Peyer's patch (tissue), 4 donors: ENCODE results near the gene IMMP2L. TPM values are rescaled to one million over a fixed set of nuclear protein-coding genes. Genes with fewer than 3 reads are reported as not detected.

Experiments
- DNase-seq, 3 donors: peaks; one replicate each; pipeline ENCODE4 v3.0.0-alpha.2; 2017 to 2019
- H3K27ac ChIP-seq, 4 donors: fragments of 200-600 bp; sonication (generic); one replicate each; pipeline ENCODE4 v1.5.1; 2016 to 2019
- H3K27me3 ChIP-seq, 2 donors: fragments of 200-600 bp; sonication (generic); one replicate each; pipeline ENCODE4 v1.5.1; 2019
- H3K36me3 ChIP-seq, 3 donors: fragments of 200-600 bp; sonication (generic); one replicate each; pipeline ENCODE4 v1.5.1; 2016 to 2019
- H3K4me1 ChIP-seq, 4 donors: fragments of 200-600 bp; sonication (generic); one replicate each; pipeline ENCODE4 v1.5.1; 2016 to 2019
- H3K4me3 ChIP-seq, 4 donors: fragments of 200-600 bp; sonication (generic); 1 replicate in 3 of 4; 2 replicates in 1 of 4; pipeline ENCODE4 v1.5.1; 2016 to 2019; ENCODE audit warnings: mild to moderate bottlenecking in 1 of 4
- H3K9me3 ChIP-seq, 4 donors: fragments of 200-600 bp; sonication (generic); one replicate each; pipeline ENCODE4 v1.5.1; 2016 to 2019; ENCODE audit warnings: mild to moderate bottlenecking in 1 of 4
- CTCF ChIP-seq, 6 experiments: fragments of 450-650 bp in 4 of 6; fragments of 200-600 bp in 2 of 6; sonication (generic) in 1 of 6; IDR thresholded peaks; one replicate each; pipeline ENCODE4 v1.5.1; 2017 to 2019; ENCODE audit warnings: antibody characterized with exemption in 6 of 6, mild to moderate bottlenecking in 3 of 6, moderate library complexity in 1 of 6
- POLR2A ChIP-seq, 2 donors: fragments of 450-650 bp; IDR thresholded peaks; one replicate each; pipeline ENCODE4 v1.5.1; 2017; ENCODE audit warnings: antibody characterized with exemption in 2 of 2, mild to moderate bottlenecking in 2 of 2, moderate library complexity in 2 of 2
- total RNA-seq, 4 donors: library from RNA; depleted of rRNA; stranded (reverse); fragments of >200 nt; gene quantifications; one replicate each; pipeline ENCODE4 v1.1.0, GENCODE V29; 2016

Gene IMMP2L
- total RNA-seq, 4 donors from 2014 or later, result 5.1 to 16.5 (median 10.9) TPM

GRCh38 chr7:111011520-111011919, 550.8 kb downstream of the IMMP2L start:
- H3K4me1 ChIP-seq, result peaks cover 0 to 11% (median 0%) of the 10 kb centered on the region in 4 donors
- no peak for DNase-seq
- H3K27ac ChIP-seq, result no peak overlapping the region
- no peaks in the 10 kb centered on the region for H3K27me3 ChIP-seq
- H3K9me3 ChIP-seq, result no peaks in the 10 kb centered on the region
- no peak overlapping the region for H3K4me3 ChIP-seq
- TF ChIP-seq CTCF (IDR thresholded peaks at IDR 0.05) (no peak), POLR2A (IDR thresholded peaks at IDR 0.05) (no peak)
- H3K36me3 ChIP-seq, result no peaks in the 10 kb centered on the region

- H3K27me3 ChIP-seq, result no peaks in the 10 kb centered on the region
- H3K4me3 ChIP-seq, result no peak overlapping the region
- no peaks in the 10 kb centered on the region for H3K9me3 ChIP-seq
- no peak overlapping the region for H3K27ac ChIP-seq
- no peak for DNase-seq
- H3K36me3 ChIP-seq, result no peaks in the 10 kb centered on the region
- H3K4me1 ChIP-seq, result peaks cover 0 to 11% (median 0%) of the 10 kb centered on the region in 4 donors
- TF ChIP-seq CTCF (IDR thresholded peaks at IDR 0.05), result no peak
- no peak for TF ChIP-seq POLR2A (IDR thresholded peaks at IDR 0.05)
Observed at GRCh38 chr7:111010798-111011197, 551.5 kb downstream of the IMMP2L start.

- Histone ChIP-seq H3K36me3 (no peaks in the 10 kb centered on the region), H3K4me1 (peaks cover 0 to 11% (median 0%) of the 10 kb centered on the region in 4 donors), H3K9me3 (no peaks in the 10 kb centered on the region), H3K27me3 (no peaks in the 10 kb centered on the region), H3K4me3 (no peak overlapping the region), H3K27ac (no peak overlapping the region)
- DNase-seq, result no peak
- no peak for TF ChIP-seq POLR2A (IDR thresholded peaks at IDR 0.05)
- no peak for TF ChIP-seq CTCF (IDR thresholded peaks at IDR 0.05)
Observed at GRCh38 chr7:111009526-111010040, 552.7 kb downstream of the IMMP2L start.

GRCh38 chr7:111006691-111007090, 555.6 kb downstream of the IMMP2L start:
- H3K9me3 ChIP-seq, result no peaks in the 10 kb centered on the region
- H3K4me3 ChIP-seq, result no peak overlapping the region
- no peaks in the 10 kb centered on the region for H3K4me1 ChIP-seq
- no peak for DNase-seq
- H3K36me3 ChIP-seq, result no peaks in the 10 kb centered on the region
- TF ChIP-seq CTCF (IDR thresholded peaks at IDR 0.05) (no peak), POLR2A (IDR thresholded peaks at IDR 0.05) (no peak)
- no peak overlapping the region for H3K27ac ChIP-seq
- H3K27me3 ChIP-seq, result no peaks in the 10 kb centered on the region

- Histone ChIP-seq H3K27ac (no peak overlapping the region), H3K4me3 (no peak overlapping the region), H3K36me3 (no peaks in the 10 kb centered on the region), H3K27me3 (no peaks in the 10 kb centered on the region), H3K9me3 (no peaks in the 10 kb centered on the region), H3K4me1 (no peaks in the 10 kb centered on the region)
- DNase-seq, result no peak
- TF ChIP-seq POLR2A (IDR thresholded peaks at IDR 0.05) (no peak), CTCF (IDR thresholded peaks at IDR 0.05) (no peak)
Observed at GRCh38 chr7:111006040-111006439, 556.3 kb downstream of the IMMP2L start.

GRCh38 chr7:111005445-111005844, 556.8 kb downstream of the IMMP2L start:
- H3K36me3 ChIP-seq, result no peaks in the 10 kb centered on the region
- DNase-seq, result no peak
- no peak overlapping the region for H3K27ac ChIP-seq
- no peak for TF ChIP-seq CTCF (IDR thresholded peaks at IDR 0.05)
- no peak for TF ChIP-seq POLR2A (IDR thresholded peaks at IDR 0.05)
- H3K9me3 ChIP-seq, result no peaks in the 10 kb centered on the region
- no peaks in the 10 kb centered on the region for H3K27me3 ChIP-seq
- no peaks in the 10 kb centered on the region for H3K4me1 ChIP-seq
- no peak overlapping the region for H3K4me3 ChIP-seq
